HepG2 (cell line): ENCODE data around the gene GRAMD1A. TPM values are rescaled to one million over a fixed set of nuclear protein-coding genes. Genes with fewer than 3 reads are reported as not detected.

Source experiments
- GATA4 ChIP-seq: sonication (generic); IDR thresholded peaks from 2 replicates; pipeline ENCODE4 v1.6.1; 2016; ENCODE audit warnings: antibody characterized with exemption, low read depth, borderline replicate concordance
- JARID2 ChIP-seq: sonication (generic); formaldehyde crosslinking; IDR thresholded peaks from 2 replicates; pipeline ENCODE4 v1.8.1; 2023; ENCODE audit warnings: missing genetic modification reagents, inconsistent platforms; ENCODE audit not compliant: insufficient replicate concordance
- MATR3 ChIP-seq: sonication (generic); formaldehyde crosslinking; IDR thresholded peaks from 2 replicates; pipeline ENCODE4 v1.4.0; 2020; ENCODE audit warnings: missing genetic modification reagents
- MBNL3 ChIP-seq: fragments of 250-450 bp; sonication (Bioruptor Pico); conservative IDR thresholded peaks from 2 replicates; pipeline ENCODE4 v1.8.0; 2022; ENCODE audit warnings: mild to moderate bottlenecking, inconsistent platforms
- MLLT10 ChIP-seq: sonication (generic); formaldehyde crosslinking; IDR thresholded peaks from 2 replicates; pipeline ENCODE4 v1.4.0; 2020; ENCODE audit warnings: missing genetic modification reagents
- MLX ChIP-seq: IDR thresholded peaks from 2 replicates; pipeline ENCODE4 v1.6.1; 2016
- MXD4 ChIP-seq: IDR thresholded peaks from 2 replicates; pipeline ENCODE4 v1.6.1; 2016; ENCODE audit warnings: mild to moderate bottlenecking, missing biosample characterization, missing genetic modification reagents
- MYPOP ChIP-seq: sonication (generic); formaldehyde crosslinking; IDR thresholded peaks from 2 replicates; pipeline ENCODE4 v1.8.1; 2023; ENCODE audit warnings: mild to moderate bottlenecking, moderate library complexity, missing genetic modification reagents
- NCOA5 ChIP-seq: sonication (generic); formaldehyde crosslinking; IDR thresholded peaks from 2 replicates; pipeline ENCODE4 v1.4.0; 2020; ENCODE audit warnings: missing genetic modification reagents
- PITX1 ChIP-seq: sonication (generic); formaldehyde crosslinking; IDR thresholded peaks from 2 replicates; pipeline ENCODE4 v1.5.1; 2020; ENCODE audit warnings: mild to moderate bottlenecking, missing genetic modification reagents
- SKI ChIP-seq: fragments of 450-650 bp; IDR thresholded peaks from one replicate; pipeline ENCODE4 v1.6.1; 2018; ENCODE audit warnings: mild to moderate bottlenecking; ENCODE audit not compliant: partially characterized antibody
- SP1 ChIP-seq, 2 experiments: fragments of 450-650 bp in 1 of 2; sonication (generic) in 1 of 2; formaldehyde crosslinking in 1 of 2; IDR thresholded peaks; 2 replicates each; pipeline versions ENCODE4 v1.4.0 to v1.6.1; 2016 to 2020; ENCODE audit warnings: missing genetic modification reagents in 1 of 2
- SRSF1 ChIP-seq: fragments of 200-400 bp; formaldehyde crosslinking; optimal IDR thresholded peaks from 2 replicates; pipeline ENCODE3; 2017; ENCODE audit warnings: mild to moderate bottlenecking, low read depth, low read length, moderate library complexity
- TOPORS ChIP-seq: sonication (generic); formaldehyde crosslinking; IDR thresholded peaks from 2 replicates; pipeline ENCODE4 v1.8.0; 2023; ENCODE audit warnings: mild to moderate bottlenecking, missing genetic modification reagents
- ZNF263 ChIP-seq: sonication (generic); formaldehyde crosslinking; IDR thresholded peaks from 2 replicates; pipeline ENCODE4 v1.4.0; 2020; ENCODE audit warnings: missing genetic modification reagents
- ZNF274 ChIP-seq: sonication (generic); formaldehyde crosslinking; IDR thresholded peaks from 2 replicates; pipeline ENCODE4 v1.5.1; 2020; ENCODE audit warnings: mild to moderate bottlenecking, missing genetic modification reagents
- ZNF337 ChIP-seq: sonication (generic); formaldehyde crosslinking; IDR thresholded peaks from 2 replicates; pipeline ENCODE4 v1.5.1; 2020; ENCODE audit warnings: missing genetic modification reagents, low read depth, mild to moderate bottlenecking, borderline replicate concordance
- ZNF44 ChIP-seq: sonication (generic); formaldehyde crosslinking; IDR thresholded peaks from 2 replicates; pipeline ENCODE4 v1.5.1; 2020; ENCODE audit warnings: mild to moderate bottlenecking, missing genetic modification reagents
- ZSCAN12 ChIP-seq: sonication (generic); formaldehyde crosslinking; IDR thresholded peaks from 2 replicates; pipeline ENCODE4 v1.9.0; 2021; ENCODE audit warnings: mild to moderate bottlenecking, missing genetic modification reagents
- polyA plus RNA-seq, 8 experiments: library from polyadenylated mRNA; depleted of rRNA in 3 of 8; stranded (reverse) in 7 of 8; unstranded in 1 of 8; fragments of >200 nt; fragmentation: Illumina TruSeq in 4 of 8; extraction: Trizol in 4 of 8; gene quantifications; 2 replicates each; pipeline versions ENCODE4 v1.2.1 to v1.2.3, GENCODE V29; 2011 to 2016; ENCODE audit warnings: low read depth in 4 of 8, missing spikeins in 1 of 8, mixed read lengths in 1 of 8; ENCODE audit not compliant: insufficient read depth in 1 of 8
- total RNA-seq, 5 experiments: library from RNA; depleted of rRNA; stranded (reverse); fragments of >200 nt; fragmentation: Illumina TruSeq; extraction: Trizol; gene quantifications; 2 replicates each; pipeline ENCODE4 v1.2.3, GENCODE V29; 2016; ENCODE audit warnings: low read depth in 1 of 5
- TF ChIP-seq, protein P1 (sequence below): sonication (generic); formaldehyde crosslinking; IDR thresholded peaks from 2 replicates; pipeline ENCODE4 v1.4.0; 2020; ENCODE audit warnings: missing genetic modification reagents, mild to moderate bottlenecking, borderline replicate concordance
- TF ChIP-seq, protein P2 (sequence below): sonication (generic); formaldehyde crosslinking; IDR thresholded peaks from 2 replicates; pipeline ENCODE4 v1.9.0; 2022; ENCODE audit warnings: low read depth, missing genetic modification reagents

Gene GRAMD1A
- total and polyA plus RNA-seq, 2 of the 13 experiments (the other 11 are each of a cell fraction or from before 2014, with no cell fraction given), result 14.7 to 181 TPM

- TF ChIP-seq, protein P1, sequence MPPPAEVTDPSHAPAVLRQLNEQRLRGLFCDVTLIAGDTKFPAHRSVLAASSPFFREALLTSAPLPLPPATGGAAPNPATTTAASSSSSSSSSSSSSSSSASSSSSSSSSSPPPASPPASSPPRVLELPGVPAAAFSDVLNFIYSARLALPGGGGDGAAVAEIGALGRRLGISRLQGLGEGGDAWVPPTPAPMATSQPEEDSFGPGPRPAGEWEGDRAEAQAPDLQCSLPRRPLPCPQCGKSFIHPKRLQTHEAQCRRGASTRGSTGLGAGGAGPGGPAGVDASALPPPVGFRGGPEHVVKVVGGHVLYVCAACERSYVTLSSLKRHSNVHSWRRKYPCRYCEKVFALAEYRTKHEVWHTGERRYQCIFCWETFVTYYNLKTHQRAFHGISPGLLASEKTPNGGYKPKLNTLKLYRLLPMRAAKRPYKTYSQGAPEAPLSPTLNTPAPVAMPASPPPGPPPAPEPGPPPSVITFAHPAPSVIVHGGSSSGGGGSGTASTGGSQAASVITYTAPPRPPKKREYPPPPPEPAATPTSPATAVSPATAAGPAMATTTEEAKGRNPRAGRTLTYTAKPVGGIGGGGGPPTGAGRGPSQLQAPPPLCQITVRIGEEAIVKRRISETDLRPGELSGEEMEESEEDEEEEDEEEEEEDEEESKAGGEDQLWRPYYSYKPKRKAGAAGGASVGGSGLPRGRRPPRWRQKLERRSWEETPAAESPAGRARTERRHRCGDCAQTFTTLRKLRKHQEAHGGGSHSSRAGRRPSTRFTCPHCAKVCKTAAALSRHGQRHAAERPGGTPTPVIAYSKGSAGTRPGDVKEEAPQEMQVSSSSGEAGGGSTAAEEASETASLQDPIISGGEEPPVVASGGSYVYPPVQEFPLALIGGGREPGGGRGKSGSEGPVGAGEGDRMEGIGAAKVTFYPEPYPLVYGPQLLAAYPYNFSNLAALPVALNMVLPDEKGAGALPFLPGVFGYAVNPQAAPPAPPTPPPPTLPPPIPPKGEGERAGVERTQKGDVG (CRISPR knock-in tag), result no peak; the same call in 1 of the 2 replicates
- TF ChIP-seq MLLT10 (CRISPR knock-in tag) (no peak), GATA4 (peak; percentile 57; the same call in 1 of the 2 replicates), NCOA5 (CRISPR knock-in tag) (no peak), MXD4 (no peak), ZNF263 (CRISPR knock-in tag) (peak; percentile 66), MLX (CRISPR knock-in tag) (peak; percentile 74; the same call in 1 of the 2 replicates), TOPORS (CRISPR knock-in tag) (no peak), SRSF1 (no peak), MBNL3 (CRISPR knock-in tag) (no peak), ZNF44 (CRISPR knock-in tag) (no peak), SKI (peak; percentile 86), ZNF337 (CRISPR knock-in tag) (no peak), PITX1 (CRISPR knock-in tag) (peak; percentile 76), MYPOP (CRISPR knock-in tag) (0 out of 2 replicates have a peak, but pooled peaks have one; percentile 8), JARID2 (no peak), MATR3 (CRISPR knock-in tag) (no peak), SP1 (IDR thresholded peaks at IDR 0.05) (no peak), SP1 (CRISPR knock-in tag; IDR thresholded peaks at IDR 0.05) (peak; percentile 60; the same call in 1 of the 2 replicates), ZSCAN12 (CRISPR knock-in tag) (no peak), ZNF274 (CRISPR knock-in tag) (no peak; the same call in 1 of the 2 replicates)
- TF ChIP-seq, protein P2, sequence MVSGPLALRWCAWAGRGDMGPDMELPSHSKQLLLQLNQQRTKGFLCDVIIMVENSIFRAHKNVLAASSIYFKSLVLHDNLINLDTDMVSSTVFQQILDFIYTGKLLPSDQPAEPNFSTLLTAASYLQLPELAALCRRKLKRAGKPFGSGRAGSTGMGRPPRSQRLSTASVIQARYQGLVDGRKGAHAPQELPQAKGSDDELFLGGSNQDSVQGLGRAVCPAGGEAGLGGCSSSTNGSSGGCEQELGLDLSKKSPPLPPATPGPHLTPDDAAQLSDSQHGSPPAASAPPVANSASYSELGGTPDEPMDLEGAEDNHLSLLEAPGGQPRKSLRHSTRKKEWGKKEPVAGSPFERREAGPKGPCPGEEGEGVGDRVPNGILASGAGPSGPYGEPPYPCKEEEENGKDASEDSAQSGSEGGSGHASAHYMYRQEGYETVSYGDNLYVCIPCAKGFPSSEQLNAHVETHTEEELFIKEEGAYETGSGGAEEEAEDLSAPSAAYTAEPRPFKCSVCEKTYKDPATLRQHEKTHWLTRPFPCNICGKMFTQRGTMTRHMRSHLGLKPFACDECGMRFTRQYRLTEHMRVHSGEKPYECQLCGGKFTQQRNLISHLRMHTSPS (CRISPR knock-in tag), result peak; percentile 63
These were observed 5.2 kb upstream of the GRAMD1A start (continued) for GRCh38 chr19:34994643-34995541.
